GM18951 (cell line): ENCODE data around the gene FARS2.

Experiments
- POLR2A ChIP-seq: IDR thresholded peaks from 4 replicates; pipeline ENCODE4 v1.6.1; 2011; ENCODE audit warnings: mild to moderate bottlenecking; ENCODE audit not compliant: insufficient read length, insufficient read depth; ENCODE audit errors: extremely low read depth
- in situ Hi-C: fragments of 300-500 bp; cut with MboI; formaldehyde crosslinking; loops from one replicate; pipeline ENCODE4 v1.12.0; 2022; ENCODE audit warnings: low sequenced_read_pairs, mixed read lengths, inconsistent platforms; ENCODE audit not compliant: unreplicated experiment

FARS2 gene

DNA sequence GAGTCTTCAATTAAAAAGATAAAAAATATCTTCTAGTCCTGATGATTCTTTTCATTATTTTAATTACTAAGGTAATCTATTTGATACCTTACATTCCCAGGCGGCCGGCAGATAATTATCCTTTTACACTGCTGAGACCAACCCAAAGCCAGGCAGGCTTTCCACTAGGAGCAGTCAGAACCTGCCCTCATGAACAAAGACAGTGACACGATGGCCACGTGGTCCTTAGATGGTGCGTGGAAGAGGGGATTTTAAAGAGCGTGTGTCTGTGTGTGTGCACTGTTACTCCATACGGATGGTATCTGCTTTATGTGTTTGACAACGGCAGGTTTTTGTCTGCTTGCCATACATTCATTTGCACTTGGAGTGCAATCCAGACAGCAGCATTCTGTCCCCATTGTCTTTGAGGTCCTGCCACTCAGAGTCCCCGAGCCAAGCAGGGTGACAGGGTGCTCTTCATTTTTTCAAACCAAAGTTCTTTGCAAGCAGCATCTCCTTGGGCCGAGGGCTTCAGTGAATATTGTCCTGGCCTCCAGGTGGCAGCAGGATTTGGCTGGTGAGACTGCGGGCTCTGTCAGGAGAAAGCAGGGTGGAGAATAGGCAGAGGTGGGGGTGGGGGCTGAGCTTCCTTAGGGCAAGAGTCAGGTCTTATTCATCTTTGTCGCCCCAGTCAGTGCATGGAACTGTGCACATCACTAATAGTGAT, 484.9 kb downstream of the FARS2 start:
- in situ Hi-C loops: no loop called here
- no peak for TF ChIP-seq POLR2A

DNA sequence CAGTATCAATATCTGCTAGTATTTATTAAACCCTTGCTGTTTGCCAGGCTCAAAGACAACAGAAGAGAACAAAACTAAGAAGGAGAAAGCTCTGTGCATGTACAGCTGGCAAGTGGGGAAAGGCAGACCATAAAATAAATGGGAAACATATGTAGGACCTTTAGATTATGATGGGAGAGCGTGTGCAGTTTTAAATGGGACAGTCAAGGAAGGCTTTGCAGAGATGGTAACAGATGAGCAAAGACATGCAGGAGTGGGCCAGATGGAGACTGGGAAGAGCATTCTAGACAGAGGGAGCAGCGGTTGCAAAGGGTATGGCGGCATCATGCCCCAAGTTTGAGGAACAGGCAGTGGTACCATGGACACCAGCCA, 485.4 kb downstream of the FARS2 start:
- in situ Hi-C loops: no loop called here
- TF ChIP-seq POLR2A: no peak

DNA sequence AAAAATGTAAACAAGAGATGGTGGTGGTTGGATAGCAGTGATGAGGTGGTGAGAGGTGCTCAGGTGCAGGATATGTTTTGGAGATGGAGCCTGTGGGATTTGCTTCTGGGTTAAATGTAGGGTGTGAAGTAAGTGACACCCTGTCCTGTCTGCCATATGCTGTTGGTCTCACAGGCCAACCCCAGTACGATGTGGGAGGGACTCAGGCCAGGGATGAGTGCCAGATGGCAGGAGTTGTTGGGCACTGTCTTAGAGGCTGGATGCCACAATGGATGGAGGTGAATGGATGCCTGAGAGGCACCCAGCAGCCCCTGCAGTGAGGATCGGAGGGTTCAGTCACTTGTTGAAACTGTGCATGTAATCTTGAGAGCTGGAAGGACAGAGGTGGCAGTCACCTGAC, 486.1 kb downstream of the FARS2 start:
- TF ChIP-seq POLR2A: no peak
- in situ Hi-C loops: no loop called here

DNA sequence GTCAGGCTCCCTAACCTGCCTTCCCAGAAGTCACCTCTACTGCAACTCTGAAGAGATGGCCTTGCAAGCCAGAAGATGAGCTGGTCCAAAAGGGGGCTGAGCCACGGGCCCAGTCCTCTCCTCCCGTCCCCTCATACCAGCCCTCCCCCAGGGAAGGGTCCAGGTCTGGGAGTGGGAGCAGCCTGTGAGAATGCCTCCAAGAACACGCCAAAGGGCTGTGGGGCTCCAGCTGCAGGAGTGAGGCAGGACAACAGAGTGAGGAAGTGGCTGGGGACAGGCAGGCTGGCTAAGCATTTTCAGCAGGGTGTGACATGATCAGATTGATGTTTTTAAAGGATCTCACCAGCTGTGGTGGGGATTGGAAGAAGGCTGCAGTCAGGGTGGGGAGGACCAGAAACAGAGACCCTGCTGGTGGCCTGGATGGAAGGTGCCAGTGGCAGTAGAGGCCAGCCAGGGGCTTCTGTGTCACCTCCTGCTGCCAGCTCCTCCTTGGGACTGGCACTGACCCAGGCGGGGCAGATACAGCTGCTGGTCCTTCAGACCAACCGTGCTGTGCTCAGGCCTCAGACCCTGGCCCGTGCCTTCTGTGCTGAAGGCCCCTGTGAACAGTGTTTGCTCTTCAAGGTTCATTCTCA, 487.8 kb downstream of the FARS2 start:
- no peak for TF ChIP-seq POLR2A
- in situ Hi-C loops: no loop called here

GRCh38 chr6:5749651-5750215, 488.4 kb downstream of the FARS2 start:
- no peak for TF ChIP-seq POLR2A
- in situ Hi-C loops: no loop called here

GRCh38 chr6:5751525-5752390, 490.4 kb downstream of the FARS2 start:
- no peak for TF ChIP-seq POLR2A
- in situ Hi-C loops: no loop called here

DNA sequence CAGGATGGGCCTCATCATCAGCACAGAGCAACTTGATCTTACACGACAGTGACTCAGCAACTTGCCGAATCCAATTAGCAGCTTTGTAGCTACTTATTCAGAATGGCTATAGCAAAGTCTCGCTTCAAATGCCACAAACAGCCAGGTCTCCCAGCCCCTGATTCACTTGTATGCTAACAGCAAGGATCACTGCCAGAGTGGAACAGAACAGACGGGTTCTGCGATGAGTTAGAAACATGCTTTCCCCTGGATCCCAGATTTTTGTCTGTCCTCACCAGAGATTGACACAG, 491.0 kb downstream of the FARS2 start:
- TF ChIP-seq POLR2A: no peak
- in situ Hi-C loops: no loop called here

- in situ Hi-C loops: no loop called here
- no peak for TF ChIP-seq POLR2A
Observed at GRCh38 chr6:5753209-5753608, 491.9 kb downstream of the FARS2 start.

GRCh38 chr6:5754904-5755303, 493.6 kb downstream of the FARS2 start:
- in situ Hi-C loops: no loop called here
- no peak for TF ChIP-seq POLR2A

GRCh38 chr6:5759571-5759970, 498.3 kb downstream of the FARS2 start:
- no peak for TF ChIP-seq POLR2A
- in situ Hi-C loops: no loop called here

DNA sequence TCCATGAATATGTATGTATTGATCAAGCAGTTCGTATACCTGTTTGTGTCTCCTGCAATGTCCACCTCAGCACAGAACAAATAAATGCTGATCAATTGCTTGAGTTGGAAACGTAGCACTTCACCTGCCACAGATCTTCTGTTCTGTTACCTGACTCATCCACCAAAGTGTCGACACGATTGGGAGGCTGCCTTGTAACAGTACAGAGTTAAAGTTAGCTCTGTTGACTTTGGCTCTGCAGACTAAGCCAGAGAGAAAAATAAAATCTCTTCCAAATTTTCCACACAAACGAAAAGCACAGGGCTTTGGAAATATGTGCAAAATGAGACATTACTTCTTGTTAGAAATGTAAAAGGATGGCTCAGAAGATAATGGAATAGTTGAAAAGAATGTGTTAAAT, 500.1 kb downstream of the FARS2 start:
- in situ Hi-C loops: no loop called here
- no peak for TF ChIP-seq POLR2A

GRCh38 chr6:5762561-5762968, 501.3 kb downstream of the FARS2 start:
- TF ChIP-seq POLR2A: no peak
- in situ Hi-C loops: no loop called here

- in situ Hi-C loops: no loop called here
Observed at GRCh38 chr6:5763407-5763806, 502.1 kb downstream of the FARS2 start.

DNA sequence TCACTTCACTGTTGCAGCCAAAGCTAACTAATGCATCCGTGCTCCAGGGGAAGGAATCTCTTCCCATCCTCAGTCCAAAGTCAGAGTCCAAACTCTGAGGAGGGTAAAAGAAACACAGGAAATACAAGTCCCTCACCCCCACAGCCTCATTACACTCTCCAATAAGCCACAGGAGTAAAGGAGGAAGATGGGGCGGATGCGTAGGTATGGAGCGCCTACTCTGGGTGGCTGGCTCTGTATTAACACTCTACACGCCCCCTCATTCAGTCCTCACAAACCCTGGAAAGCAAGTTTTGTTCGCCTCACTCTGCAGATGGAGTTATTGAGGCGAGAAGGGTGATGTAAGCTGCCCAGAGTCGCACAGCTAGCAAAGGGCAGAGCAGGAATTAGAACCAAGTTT, 502.6 kb downstream of the FARS2 start:
- TF ChIP-seq POLR2A: no peak
- in situ Hi-C loops: no loop called here

More at GRCh38 chr6:5763407-5763806, 502.1 kb downstream of the FARS2 start:
- no peak for TF ChIP-seq POLR2A

DNA sequence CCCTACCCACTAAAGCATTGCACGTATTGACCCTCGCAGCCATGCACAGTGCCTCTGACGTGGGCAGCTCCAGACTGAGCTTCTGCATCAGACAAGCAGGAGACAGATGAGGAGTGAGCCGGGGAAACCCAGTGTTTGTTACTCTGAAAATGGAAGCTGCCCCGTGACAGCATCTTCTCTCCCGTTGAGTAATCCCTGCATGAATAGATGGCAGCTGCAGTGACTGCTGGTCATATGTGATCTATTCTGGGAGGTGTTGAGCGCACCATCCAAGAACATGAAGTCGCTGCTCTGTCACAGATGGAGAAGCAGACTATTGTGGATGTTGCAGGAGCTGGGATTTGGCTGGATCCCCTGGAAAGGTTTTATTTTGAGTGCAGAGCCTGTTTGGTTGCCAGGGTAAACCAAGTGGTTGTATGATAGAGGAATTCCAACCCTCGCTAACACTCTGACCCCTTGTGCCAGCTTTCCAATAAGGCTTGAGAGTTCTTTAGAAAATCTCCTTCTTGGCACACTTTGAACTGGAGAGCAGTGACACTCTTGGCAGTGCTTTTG, 503.2 kb downstream of the FARS2 start:
- in situ Hi-C loops: no loop called here
- no peak for TF ChIP-seq POLR2A
